Panc1 (cell line): ENCODE measurements around the gene LRRC23.

Source experiments
- TCF7L2 ChIP-seq: IDR thresholded peaks from 2 replicates; pipeline ENCODE4 v1.6.1; 2011; ENCODE audit warnings: mild to moderate bottlenecking, low read depth, low read length, inconsistent platforms
- TF ChIP-seq, protein P1 (sequence below): fragments of 450-650 bp; IDR thresholded peaks from 2 replicates; pipeline ENCODE4 v1.5.1; 2017; ENCODE audit warnings: mild to moderate bottlenecking

DNA sequence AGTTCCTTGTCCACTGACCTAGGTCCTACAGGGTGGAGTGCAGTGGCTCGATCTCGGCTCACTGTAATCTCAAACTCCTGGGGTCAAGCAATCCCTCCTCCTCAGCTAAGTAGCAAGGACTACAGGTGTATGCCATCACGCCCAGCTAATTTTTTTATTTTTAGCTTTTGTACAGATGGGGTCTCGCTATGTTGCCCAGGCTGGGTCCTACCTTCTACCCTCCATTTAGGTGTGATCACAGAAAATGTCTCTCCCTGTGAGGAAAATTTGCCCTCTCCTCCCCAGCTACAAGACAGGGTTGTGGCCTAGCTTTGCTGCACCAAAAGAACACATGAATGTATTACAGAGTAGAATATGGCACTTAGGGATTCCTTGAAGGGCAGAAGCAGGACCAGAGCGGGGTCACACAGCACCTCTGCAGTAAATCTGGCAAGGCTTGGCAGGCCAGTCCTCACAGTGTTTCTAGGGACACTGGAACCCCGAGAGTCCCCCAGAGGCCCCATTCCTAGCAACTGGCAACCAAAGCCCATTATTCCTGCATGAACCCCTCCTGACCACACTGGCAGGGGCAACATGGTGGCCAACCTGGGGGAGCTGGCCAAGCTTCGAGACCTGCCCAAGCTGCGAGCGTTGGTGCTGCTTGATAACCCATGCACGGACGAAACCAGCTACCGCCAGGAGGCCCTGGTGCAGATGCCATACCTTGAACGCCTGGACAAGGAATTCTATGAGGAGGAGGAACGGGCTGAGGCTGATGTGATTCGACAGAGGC lies 7.7 kb downstream of the LRRC23 start:
- no peak for TF ChIP-seq TCF7L2
- TF ChIP-seq, protein P1, sequence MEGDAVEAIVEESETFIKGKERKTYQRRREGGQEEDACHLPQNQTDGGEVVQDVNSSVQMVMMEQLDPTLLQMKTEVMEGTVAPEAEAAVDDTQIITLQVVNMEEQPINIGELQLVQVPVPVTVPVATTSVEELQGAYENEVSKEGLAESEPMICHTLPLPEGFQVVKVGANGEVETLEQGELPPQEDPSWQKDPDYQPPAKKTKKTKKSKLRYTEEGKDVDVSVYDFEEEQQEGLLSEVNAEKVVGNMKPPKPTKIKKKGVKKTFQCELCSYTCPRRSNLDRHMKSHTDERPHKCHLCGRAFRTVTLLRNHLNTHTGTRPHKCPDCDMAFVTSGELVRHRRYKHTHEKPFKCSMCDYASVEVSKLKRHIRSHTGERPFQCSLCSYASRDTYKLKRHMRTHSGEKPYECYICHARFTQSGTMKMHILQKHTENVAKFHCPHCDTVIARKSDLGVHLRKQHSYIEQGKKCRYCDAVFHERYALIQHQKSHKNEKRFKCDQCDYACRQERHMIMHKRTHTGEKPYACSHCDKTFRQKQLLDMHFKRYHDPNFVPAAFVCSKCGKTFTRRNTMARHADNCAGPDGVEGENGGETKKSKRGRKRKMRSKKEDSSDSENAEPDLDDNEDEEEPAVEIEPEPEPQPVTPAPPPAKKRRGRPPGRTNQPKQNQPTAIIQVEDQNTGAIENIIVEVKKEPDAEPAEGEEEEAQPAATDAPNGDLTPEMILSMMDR, result no peak
